Measurements from ENCODE around the gene ZNF581. TPM values are rescaled to one million over a fixed set of nuclear protein-coding genes. Genes with fewer than 3 reads are reported as not detected.

The ZNF581 gene
- total RNA-seq, 3 donors from 2014 or later (not counting 1 experiment from before 2014, with no cell fraction given): 15.4 to 21.9 (median 19.0) TPM

GRCh38 chr19:55694241-55694655, 50.8 kb downstream of the ZNF581 start:
- Mint-ChIP-seq H3K27me3 (ENCODE audit: low read depth in 2 of 2) (no peaks in the 10 kb centered on the region), H3K36me3 (no peaks in the 10 kb centered on the region), H3K27ac (no peak overlapping the region), H3K4me3 (no peak overlapping the region), H3K4me1 (no peaks in the 10 kb centered on the region), H3K9me3 (no peaks in the 10 kb centered on the region)
- H3K4me3 ChIP-seq (ENCODE audit: low read length): no peak overlapping the region
- no peak overlapping the region for H3K27ac ChIP-seq (ENCODE audit: low read length)
- 96% methylated on average over 15 of the region's 15 CpGs for WGBS (ENCODE audit: insufficient coverage)
- no peaks in the 10 kb centered on the region for H3K27me3 ChIP-seq (ENCODE audit: control insufficient read depth, insufficient read depth, low read length)
- H3K36me3 ChIP-seq (ENCODE audit: control insufficient read depth, insufficient read depth, low read length): peaks cover 64% of the 10 kb centered on the region
- no peak for TF ChIP-seq CTCF (IDR thresholded peaks at IDR 0.05)
- DNase-seq (no peak), ATAC-seq (no peak)
- no peaks in the 10 kb centered on the region for H3K4me1 ChIP-seq (ENCODE audit: control insufficient read depth, insufficient read depth, low read length)
- intact Hi-C loops (cut with micrococcal nuclease): no loop called here
- no peaks in the 10 kb centered on the region for H3K9me3 ChIP-seq (ENCODE audit: control insufficient read depth, insufficient read depth, low read length)

GRCh38 chr19:55694656-55695491, 51.4 kb downstream of the ZNF581 start:
- Histone ChIP-seq H3K27ac (ENCODE audit: low read length) (no peak overlapping the region), H3K4me3 (ENCODE audit: low read length) (no peak overlapping the region), H3K4me1 (ENCODE audit: control insufficient read depth, insufficient read depth, low read length) (no peaks in the 10 kb centered on the region), H3K9me3 (ENCODE audit: control insufficient read depth, insufficient read depth, low read length) (no peaks in the 10 kb centered on the region), H3K27me3 (ENCODE audit: control insufficient read depth, insufficient read depth, low read length) (no peaks in the 10 kb centered on the region), H3K36me3 (ENCODE audit: control insufficient read depth, insufficient read depth, low read length) (peaks cover 58% of the 10 kb centered on the region)
- no peak for TF ChIP-seq CTCF (IDR thresholded peaks at IDR 0.05)
- ATAC-seq: no peak
- H3K9me3 Mint-ChIP-seq: no peaks in the 10 kb centered on the region
- DNase-seq: no peak
- no peak overlapping the region for H3K4me3 Mint-ChIP-seq
- H3K27ac Mint-ChIP-seq: no peak overlapping the region
- no peaks in the 10 kb centered on the region for H3K4me1 Mint-ChIP-seq
- WGBS (ENCODE audit: insufficient coverage): 94% methylated on average over 32 of the region's 37 CpGs
- no peaks in the 10 kb centered on the region for H3K36me3 Mint-ChIP-seq
- no peaks in the 10 kb centered on the region for H3K27me3 Mint-ChIP-seq (ENCODE audit: low read depth in 2 of 2)
- intact Hi-C loops (cut with micrococcal nuclease): no loop called here

Other genes with a start within 250 kb of the ZNF581 start
- gene UBE2S, start 235.9 kb upstream of the ZNF581 start, total RNA-seq: 100 to 1,000 TPM in 1 of 3 donors, 10 to 100 TPM in 2; 60.2 to 107 (median 63.9) TPM
- gene SHISA7, start 200.3 kb upstream of the ZNF581 start, total RNA-seq: not detected
- 10 to 100 TPM in 1 of 3 donors, 1 to 10 TPM in 2; 7.2 to 12.4 (median 9.5) TPM for gene ISOC2, start 182.0 kb upstream of the ZNF581 start, total RNA-seq
- gene C19orf85, start 178.9 kb upstream of the ZNF581 start, total RNA-seq: not detected
- gene ZNF628, start 167.0 kb upstream of the ZNF581 start, total RNA-seq: 10 to 100 TPM; 20.8 to 28.7 (median 24.1) TPM
- gene NAT14, start 158.5 kb upstream of the ZNF581 start, total RNA-seq: 10 to 100 TPM in 1 of 3 donors, 1 to 10 TPM in 2; 8.7 to 12.5 (median 8.8) TPM
- under 1 TPM; 0.11 to 0.68 (median 0.58) TPM for gene SSC5D, start 155.2 kb upstream of the ZNF581 start, total RNA-seq
- gene SBK2, start 106.5 kb upstream of the ZNF581 start, total RNA-seq: not detected
- gene SBK3, start 98.1 kb upstream of the ZNF581 start, total RNA-seq: not detected
- gene ZNF579, start 62.8 kb upstream of the ZNF581 start, total RNA-seq: 10 to 100 TPM in 1 of 3 donors, 1 to 10 TPM in 2; 8.3 to 11.2 (median 9.5) TPM
- 10 to 100 TPM in 2 of 3 donors, 1 to 10 TPM in 1; 8.5 to 18.2 (median 10.3) TPM for gene FIZ1, start 44.1 kb upstream of the ZNF581 start, total RNA-seq
- 10 to 100 TPM in 2 of 3 donors, 1 to 10 TPM in 1; 9.2 to 12.6 (median 12.5) TPM for gene ZNF524, start 43.4 kb upstream of the ZNF581 start, total RNA-seq
- gene ZNF865, start 38.0 kb upstream of the ZNF581 start, total RNA-seq: 10 to 100 TPM; 18.5 to 22.1 (median 20.9) TPM
- gene ZNF784, start 19.1 kb upstream of the ZNF581 start, total RNA-seq: 1 to 10 TPM; 6.4 to 7.9 (median 7.1) TPM
- gene ZNF580, start 2.6 kb upstream of the ZNF581 start, total RNA-seq: 10 to 100 TPM; 38.0 to 46.0 (median 40.0) TPM
- gene CCDC106, start 4.6 kb downstream of the ZNF581 start, total RNA-seq: 1 to 10 TPM; 2.0 to 3.2 (median 3.2) TPM
- gene U2AF2, start 11.4 kb downstream of the ZNF581 start, total RNA-seq: 100 to 1,000 TPM; 304 to 322 (median 321) TPM
- 10 to 100 TPM; 47.6 to 56.4 (median 51.8) TPM for gene EPN1, start 31.6 kb downstream of the ZNF581 start, total RNA-seq
- not detected for gene NLRP9, start 94.8 kb downstream of the ZNF581 start, total RNA-seq
- gene RFPL4A, start 115.4 kb downstream of the ZNF581 start, total RNA-seq: not detected
- gene RFPL4AL1, start 125.5 kb downstream of the ZNF581 start, total RNA-seq: not detected
- not detected for gene NLRP11, start 188.3 kb downstream of the ZNF581 start, total RNA-seq
- not detected for gene NLRP4, start 192.9 kb downstream of the ZNF581 start, total RNA-seq

Data from natural killer cell (primary cell).